MCF 10A (cell line): ENCODE measurements around the gene NBDY. TPM values are rescaled to one million over a fixed set of nuclear protein-coding genes. Genes with fewer than 3 reads are reported as not detected.
A peak's percentile ranks its signal among the peaks of the same experiment; 100 is the strongest.
"Not testable (repeated sequence)": the region's sequence is repeated elsewhere in the genome, so short reads cannot be mapped to it uniquely, and the experiment has no call there.

Experiments
- BruUV-seq: library from RNA; stranded (reverse); fragments of 400-500 nt; replicated peaks from 2 replicates; lab custom pipeline; 2021; lab: Mats Ljungman, UMichigan
- CTCF ChIA-PET: fragments of 300-600 bp; sonication (Branson Sonifier 250); formaldehyde crosslinking; extraction: SDS; loops from one replicate; lab custom pipeline; 2021; ENCODE audit warnings: antibody characterized with exemption, inconsistent platforms; lab: Yijun Ruan, JAX
- POLR2A ChIA-PET: fragments of 300-600, 350-650 bp; sonication (Branson Sonifier 250); formaldehyde crosslinking; extraction: SDS; loops from one replicate; lab custom pipeline; 2020; ENCODE audit warnings: antibody characterized with exemption, inconsistent platforms; lab: Yijun Ruan, JAX
- DNase-seq: peaks from one replicate; pipeline ENCODE4 v3.0.0-alpha.2; 2018; ENCODE audit not compliant: unreplicated experiment
- H3K27ac Mint-ChIP-seq: one replicate; pipeline ENCODE4 v1.8.0; 2022; ENCODE audit warnings: mild to moderate bottlenecking, low read depth, mixed read lengths; ENCODE audit not compliant: unreplicated experiment
- H3K27me3 Mint-ChIP-seq: one replicate; pipeline ENCODE4 v1.8.0; 2022; ENCODE audit warnings: mixed read lengths; ENCODE audit not compliant: insufficient read depth, unreplicated experiment
- H3K36me3 Mint-ChIP-seq: one replicate; pipeline ENCODE4 v1.8.0; 2022; ENCODE audit warnings: mild to moderate bottlenecking, moderate library complexity, mixed read lengths; ENCODE audit not compliant: insufficient read depth, unreplicated experiment
- H3K4me1 Mint-ChIP-seq: one replicate; pipeline ENCODE4 v1.8.0; 2022; ENCODE audit warnings: mixed read lengths; ENCODE audit not compliant: insufficient read depth, unreplicated experiment
- H3K4me3 Mint-ChIP-seq: one replicate; pipeline ENCODE4 v1.8.0; 2022; ENCODE audit warnings: mild to moderate bottlenecking, moderate library complexity, mixed read lengths; ENCODE audit not compliant: unreplicated experiment
- H3K9me3 Mint-ChIP-seq: one replicate; pipeline ENCODE4 v1.8.0; 2022; ENCODE audit warnings: mixed read lengths; ENCODE audit not compliant: unreplicated experiment
- CTCF ChIP-seq: fragments of 200-600 bp; IDR thresholded peaks from one replicate; pipeline ENCODE4 v1.8.0; 2022; ENCODE audit warnings: antibody characterized with exemption, mild to moderate bottlenecking; ENCODE audit not compliant: unreplicated experiment
- intact Hi-C: fragments of 100-400 bp; cut with micrococcal nuclease; formaldehyde crosslinking; loops from 2 replicates; pipeline ENCODE4 v1.14.1; 2022
- total RNA-seq: library from RNA; stranded (reverse); gene quantifications from 2 replicates; pipeline ENCODE4 v1.2.3, GENCODE V29; 2022

NBDY gene
- total RNA-seq, 1 experiment from 2014 or later: 54.0 TPM

DNA sequence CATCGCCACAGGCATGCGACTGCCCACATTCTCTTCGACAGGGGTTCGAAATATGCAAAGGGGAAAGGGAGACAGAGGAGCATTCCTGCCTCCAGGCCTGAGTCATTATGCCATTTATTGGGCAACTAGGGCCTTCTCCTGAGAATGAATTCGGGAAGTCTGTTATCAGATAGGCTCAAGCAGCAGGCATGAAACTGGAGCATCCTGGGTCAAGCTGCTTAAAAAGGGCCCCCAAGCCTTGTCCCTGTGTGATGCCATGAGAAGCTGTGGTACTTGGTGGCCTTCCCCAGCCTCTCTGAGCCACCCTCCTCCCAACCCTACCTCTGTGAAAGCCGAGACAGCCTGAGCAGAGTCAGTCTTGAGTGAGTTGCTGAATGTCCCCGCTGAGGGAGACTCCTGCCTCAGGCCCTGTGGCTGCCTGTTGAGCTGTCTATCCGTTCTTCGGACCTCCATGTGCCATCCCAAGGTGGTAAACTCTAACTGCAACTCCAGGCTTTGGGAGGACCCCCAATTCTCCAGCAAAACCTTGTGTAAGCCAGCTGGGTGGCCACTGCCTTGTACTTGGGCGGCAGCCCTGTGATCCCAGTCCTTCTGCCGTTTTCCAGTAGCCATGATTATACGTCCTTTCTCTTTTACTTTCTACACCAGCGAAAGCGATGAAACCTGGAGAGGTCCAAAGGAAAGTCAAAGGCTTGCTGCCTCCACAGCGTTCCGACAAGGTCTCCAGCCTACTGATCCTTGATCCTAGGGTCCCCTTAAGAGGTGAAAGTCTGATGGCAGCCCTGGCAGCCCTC lies 37.7 kb downstream of the NBDY start:
- POLR2A ChIA-PET: no interaction called here
- H3K4me3 Mint-ChIP-seq: peak overlapping the region; percentile 66
- intact Hi-C loops: no loop called here

GRCh38 chrX:56767348-56768119 lies 38.5 kb downstream of the NBDY start:
- H3K9me3 Mint-ChIP-seq, POLR2A ChIA-PET, BruUV-seq, intact Hi-C loops, H3K27ac Mint-ChIP-seq: not testable (repeated sequence)
- H3K4me1 Mint-ChIP-seq: peaks cover 25% of the 10 kb centered on the region
- peaks cover 12% of the 10 kb centered on the region for H3K27me3 Mint-ChIP-seq
- DNase-seq: peak; percentile 27
- H3K36me3 Mint-ChIP-seq: peaks cover 11% of the 10 kb centered on the region
- CTCF ChIA-PET: interaction anchor here (0.6 to 1.2 kb wide), 4 partner anchors 14 to 210 kb away, joined by 3 to 6 read pairs (median 4); no protein-coding TSS in a partner anchor
- peak overlapping the region; percentile 66 for H3K4me3 Mint-ChIP-seq

More for the DNA sequence above, 37.7 kb downstream of the NBDY start:
- no peak for TF ChIP-seq CTCF
- BruUV-seq: no TSS peak
- Mint-ChIP-seq H3K36me3 (peaks cover 18% of the 10 kb centered on the region), H3K27me3 (peaks cover 20% of the 10 kb centered on the region), H3K9me3 (no peaks in the 10 kb centered on the region), H3K4me1 (peaks cover 33% of the 10 kb centered on the region), H3K27ac (peak overlapping the region; percentile 80)
- peak; percentile 21 for DNase-seq
- CTCF ChIA-PET: interaction anchor here (0.6 to 1.2 kb wide), 4 partner anchors 15 to 211 kb away, joined by 3 to 6 read pairs (median 4); no protein-coding TSS in a partner anchor

DNA sequence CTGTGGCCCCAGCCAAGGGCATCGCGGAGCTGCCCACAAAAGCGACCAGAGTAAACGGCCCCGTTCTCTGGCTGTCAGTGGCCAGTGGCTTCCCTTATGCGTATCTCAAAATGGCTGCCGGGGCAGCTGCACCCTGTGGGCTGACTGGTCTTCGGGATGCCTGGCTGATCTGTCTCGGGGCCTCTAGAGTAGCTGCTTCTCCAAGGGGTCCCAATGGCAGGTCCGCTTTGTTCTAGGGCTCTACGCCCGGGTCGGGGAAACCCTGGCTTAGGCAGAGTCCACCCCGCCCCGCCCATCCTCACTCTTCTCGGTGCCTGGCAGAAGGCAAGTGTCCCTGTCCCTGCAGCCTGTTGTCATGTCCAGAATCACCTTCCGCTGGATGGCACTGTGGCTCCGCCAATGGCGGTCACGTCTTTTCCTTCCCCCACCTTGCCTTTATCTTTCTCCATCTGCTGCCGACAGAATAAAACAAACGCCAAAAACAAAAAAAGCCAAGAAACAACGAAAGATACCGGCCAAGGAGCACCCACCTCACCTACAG lies 39.1 kb downstream of the NBDY start:
- H3K27me3 Mint-ChIP-seq, H3K36me3 Mint-ChIP-seq, intact Hi-C loops, H3K27ac Mint-ChIP-seq, POLR2A ChIA-PET, DNase-seq, H3K9me3 Mint-ChIP-seq, H3K4me3 Mint-ChIP-seq, BruUV-seq: not testable (repeated sequence)
- CTCF ChIA-PET: interaction anchor here (1.1 kb wide), 1 partner anchor 15 kb away, joined by 6 read pairs; no protein-coding TSS in a partner anchor
- H3K4me1 Mint-ChIP-seq: peaks cover 20% of the 10 kb centered on the region

DNA sequence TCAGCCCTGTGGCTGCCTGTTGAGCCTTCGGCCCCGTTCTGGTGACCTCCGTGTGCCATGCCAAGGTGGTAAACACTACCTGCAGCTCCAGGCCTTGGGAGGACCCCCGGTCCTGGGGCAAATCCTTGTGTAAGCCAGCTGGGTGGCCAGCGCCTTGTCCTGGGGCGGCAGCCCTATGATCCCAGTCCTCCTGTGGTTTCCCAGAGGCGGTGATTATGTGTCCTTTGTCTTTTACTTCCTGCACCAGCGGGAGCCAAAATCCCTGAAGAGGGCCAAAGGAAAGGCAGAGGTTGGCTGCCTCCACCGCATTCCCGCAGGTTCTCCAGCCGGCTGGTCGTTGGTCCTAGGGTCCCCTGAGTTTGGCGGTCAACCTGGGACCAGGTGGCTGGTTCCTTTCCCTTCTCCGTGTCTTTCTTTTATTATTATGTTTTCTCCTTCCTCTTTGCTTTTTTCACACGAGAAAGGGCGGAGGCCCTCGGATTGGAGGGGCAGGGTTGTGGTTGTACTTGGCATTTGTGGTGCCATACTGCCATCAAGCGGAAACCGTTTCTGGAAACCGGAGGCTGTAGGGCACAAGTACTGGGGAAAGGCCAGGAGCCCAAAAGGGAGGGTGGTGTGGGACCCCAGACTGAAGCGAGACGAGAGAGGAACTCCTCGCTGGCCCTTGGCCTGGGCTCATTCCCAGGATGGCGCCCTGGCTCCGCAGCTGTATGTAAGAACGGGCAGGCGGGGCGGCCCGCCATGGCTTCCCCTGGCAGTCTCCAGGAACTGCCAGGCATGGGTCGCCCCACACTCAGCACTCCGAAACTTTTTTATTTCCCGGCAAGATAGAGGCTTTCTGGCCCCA lies 43.9 kb downstream of the NBDY start:
- H3K9me3 Mint-ChIP-seq, H3K4me1 Mint-ChIP-seq, POLR2A ChIA-PET, DNase-seq, BruUV-seq, H3K27me3 Mint-ChIP-seq, CTCF ChIA-PET, H3K27ac Mint-ChIP-seq, H3K4me3 Mint-ChIP-seq, intact Hi-C loops, H3K36me3 Mint-ChIP-seq: not testable (repeated sequence)

- H3K27ac Mint-ChIP-seq, H3K4me1 Mint-ChIP-seq, CTCF ChIA-PET, H3K9me3 Mint-ChIP-seq, BruUV-seq, H3K36me3 Mint-ChIP-seq, H3K27me3 Mint-ChIP-seq, POLR2A ChIA-PET, intact Hi-C loops, H3K4me3 Mint-ChIP-seq, DNase-seq: not testable (repeated sequence)
These were observed 44.5 kb downstream of the NBDY start for GRCh38 chrX:56773522-56774060.

DNA sequence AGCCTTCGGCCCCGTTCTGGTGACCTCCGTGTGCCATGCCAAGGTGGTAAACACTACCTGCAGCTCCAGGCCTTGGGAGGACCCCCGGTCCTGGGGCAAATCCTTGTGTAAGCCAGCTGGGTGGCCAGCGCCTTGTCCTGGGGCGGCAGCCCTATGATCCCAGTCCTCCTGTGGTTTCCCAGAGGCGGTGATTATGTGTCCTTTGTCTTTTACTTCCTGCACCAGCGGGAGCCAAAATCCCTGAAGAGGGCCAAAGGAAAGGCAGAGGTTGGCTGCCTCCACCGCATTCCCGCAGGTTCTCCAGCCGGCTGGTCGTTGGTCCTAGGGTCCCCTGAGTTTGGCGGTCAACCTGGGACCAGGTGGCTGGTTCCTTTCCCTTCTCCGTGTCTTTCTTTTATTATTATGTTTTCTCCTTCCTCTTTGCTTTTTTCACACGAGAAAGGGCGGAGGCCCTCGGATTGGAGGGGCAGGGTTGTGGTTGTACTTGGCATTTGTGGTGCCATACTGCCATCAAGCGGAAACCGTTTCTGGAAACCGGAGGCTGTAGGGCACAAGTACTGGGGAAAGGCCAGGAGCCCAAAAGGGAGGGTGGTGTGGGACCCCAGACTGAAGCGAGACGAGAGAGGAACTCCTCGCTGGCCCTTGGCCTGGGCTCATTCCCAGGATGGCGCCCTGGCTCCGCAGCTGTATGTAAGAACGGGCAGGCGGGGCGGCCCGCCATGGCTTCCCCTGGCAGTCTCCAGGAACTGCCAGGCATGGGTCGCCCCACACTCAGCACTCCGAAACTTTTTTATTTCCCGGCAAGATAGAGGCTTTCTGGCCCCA lies 49.3 kb downstream of the NBDY start:
- BruUV-seq, DNase-seq, H3K9me3 Mint-ChIP-seq, H3K4me3 Mint-ChIP-seq, intact Hi-C loops, CTCF ChIA-PET, H3K36me3 Mint-ChIP-seq, POLR2A ChIA-PET, H3K27ac Mint-ChIP-seq: not testable (repeated sequence)
- peaks cover 12% of the 10 kb centered on the region for H3K4me1 Mint-ChIP-seq
- H3K27me3 Mint-ChIP-seq: peaks cover 17% of the 10 kb centered on the region

GRCh38 chrX:56778924-56779468 lies 50.0 kb downstream of the NBDY start:
- CTCF ChIA-PET, H3K27ac Mint-ChIP-seq, DNase-seq, H3K9me3 Mint-ChIP-seq, H3K36me3 Mint-ChIP-seq, POLR2A ChIA-PET, intact Hi-C loops, H3K4me3 Mint-ChIP-seq: not testable (repeated sequence)
- BruUV-seq: TSS peak; percentile 23
- peaks cover 12% of the 10 kb centered on the region for H3K4me1 Mint-ChIP-seq
- H3K27me3 Mint-ChIP-seq: peaks cover 17% of the 10 kb centered on the region
